ENCODE measurements around the gene ZNF174. TPM values are rescaled to one million over a fixed set of nuclear protein-coding genes. Genes with fewer than 3 reads are reported as not detected.

Gene ZNF174
- total RNA-seq, 1 donor from 2014 or later: 10.4 TPM

GRCh38 chr16:3363793-3364192 is 37.2 kb upstream of the ZNF174 start:
- Mint-ChIP-seq H3K36me3 (ENCODE audit: low read depth) (peaks cover 5% of the 10 kb centered on the region), H3K4me3 (peak overlapping the region; percentile 17), H3K9me3 (peaks cover 10% of the 10 kb centered on the region), H3K4me1 (peaks cover 12% of the 10 kb centered on the region), H3K27me3 (peaks cover 9% of the 10 kb centered on the region), H3K27ac (no peak overlapping the region)
- ATAC-seq (ENCODE audit: low read depth) (no peak), DNase-seq (no peak)
- intact Hi-C loops (cut with micrococcal nuclease): loop anchor here (2.0 to 5.0 kb wide), 2 partner anchors 37 to 56 kb away; partner anchors contain the start of genes TIGD7, ZNF174, ZNF75A and ZSCAN32
- no peak for TF ChIP-seq CTCF (IDR thresholded peaks at IDR 0.05)
- ChIA-PET POLR2A (no interaction called here), CTCF (no interaction called here)

DNA sequence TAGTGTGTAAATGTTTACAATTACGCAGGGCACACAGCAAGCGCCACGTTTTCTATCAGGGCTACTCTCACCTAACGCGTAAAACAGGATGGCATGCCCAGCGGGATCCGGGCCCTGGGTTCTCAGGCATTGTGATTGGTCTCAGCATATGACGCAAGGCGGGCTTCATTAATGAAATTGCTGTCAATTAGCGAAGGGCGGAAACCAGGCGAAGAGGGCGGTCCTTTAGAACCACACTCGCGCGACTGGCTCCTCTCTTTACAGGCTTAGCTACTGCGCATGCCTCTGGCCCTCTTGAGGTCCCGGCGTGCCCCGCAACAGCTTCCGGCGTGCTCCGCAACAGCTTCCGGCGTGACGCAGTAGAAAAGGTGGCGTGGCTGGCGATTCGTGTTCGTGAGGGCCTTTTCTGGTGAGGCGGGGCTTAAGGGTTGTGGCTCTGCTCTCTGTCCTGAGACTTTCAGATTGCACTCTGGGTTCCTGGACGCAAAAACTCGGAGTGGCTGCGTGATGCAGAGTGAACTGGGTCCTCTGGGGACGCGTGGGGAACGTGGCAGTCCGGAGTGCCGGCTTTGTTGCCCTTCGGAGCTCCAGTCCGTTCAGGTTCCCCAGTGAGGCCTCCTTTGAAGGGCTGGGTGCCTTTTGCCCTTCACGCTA is 36.1 kb upstream of the ZNF174 start:
- peaks cover 5% of the 10 kb centered on the region for H3K36me3 Mint-ChIP-seq (ENCODE audit: low read depth)
- peak overlapping the region; percentile 84 for H3K27ac Mint-ChIP-seq
- H3K9me3 Mint-ChIP-seq: peaks cover 10% of the 10 kb centered on the region
- intact Hi-C loops (cut with micrococcal nuclease): loop anchor here (1.0 to 5.0 kb wide), 5 partner anchors 36 to 130 kb away; partner anchors contain the start of genes NAA60, TIGD7, ZNF174 and ZNF200
- ChIA-PET POLR2A (interaction anchor here (0.6 to 1.6 kb wide), 8 partner anchors 36 to 961 kb away, joined by 3 to 14 read pairs (median 6); partner anchors contain the start of genes NAA60, TIGD7, ZNF174 and ZNF597), CTCF (no interaction called here)
- peak; percentile 65 for DNase-seq
- peaks cover 12% of the 10 kb centered on the region for H3K4me1 Mint-ChIP-seq
- TF ChIP-seq CTCF (IDR thresholded peaks at IDR 0.05): no peak
- peaks cover 9% of the 10 kb centered on the region for H3K27me3 Mint-ChIP-seq
- peak overlapping the region; percentile 82 for H3K4me3 Mint-ChIP-seq
- ATAC-seq (ENCODE audit: low read depth): peak; percentile 95

GRCh38 chr16:3369073-3369472 is 31.9 kb upstream of the ZNF174 start:
- Mint-ChIP-seq H3K27ac (no peak overlapping the region), H3K4me3 (no peak overlapping the region), H3K9me3 (peaks cover 11% of the 10 kb centered on the region), H3K27me3 (no peaks in the 10 kb centered on the region), H3K36me3 (ENCODE audit: low read depth) (peaks cover 13% of the 10 kb centered on the region), H3K4me1 (peaks cover 12% of the 10 kb centered on the region)
- DNase-seq (no peak), ATAC-seq (ENCODE audit: low read depth) (no peak)
- intact Hi-C loops (cut with micrococcal nuclease): no loop called here
- no peak for TF ChIP-seq CTCF (IDR thresholded peaks at IDR 0.05)
- POLR2A ChIA-PET: no interaction called here
- CTCF ChIA-PET: no interaction called here

DNA sequence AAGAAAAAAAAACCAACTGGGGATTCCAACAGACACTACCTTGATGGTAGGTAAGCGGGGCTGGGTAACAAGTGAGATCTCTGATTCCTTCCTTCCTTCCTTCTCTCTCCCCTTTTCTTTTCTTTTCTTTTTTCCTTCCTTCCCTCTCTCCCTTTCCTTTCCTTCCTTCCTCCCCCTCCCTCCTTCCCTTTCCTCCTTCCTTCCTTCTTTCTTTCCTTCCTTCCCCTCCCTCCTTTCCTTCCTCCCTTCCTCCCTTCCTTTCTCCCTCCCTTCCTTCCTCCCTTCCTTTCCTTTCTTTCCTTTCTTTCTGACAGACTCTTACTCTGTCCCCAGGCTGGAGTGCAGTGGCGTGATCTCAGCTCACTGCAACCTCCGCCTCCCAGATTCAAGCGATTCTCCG is 25.3 kb upstream of the ZNF174 start:
- H3K27ac Mint-ChIP-seq: no peak overlapping the region
- no peak for TF ChIP-seq CTCF (IDR thresholded peaks at IDR 0.05)
- no peaks in the 10 kb centered on the region for H3K27me3 Mint-ChIP-seq
- peaks cover 53% of the 10 kb centered on the region for H3K36me3 Mint-ChIP-seq (ENCODE audit: low read depth)
- ChIA-PET CTCF (no interaction called here), POLR2A (no interaction called here)
- H3K9me3 Mint-ChIP-seq: peaks cover 40% of the 10 kb centered on the region
- intact Hi-C loops (cut with micrococcal nuclease): no loop called here
- ATAC-seq (ENCODE audit: low read depth) (no peak), DNase-seq (no peak)
- no peak overlapping the region for H3K4me3 Mint-ChIP-seq
- H3K4me1 Mint-ChIP-seq: no peaks in the 10 kb centered on the region

- H3K36me3 Mint-ChIP-seq (ENCODE audit: low read depth): peaks cover 72% of the 10 kb centered on the region
- POLR2A ChIA-PET: no interaction called here
- CTCF ChIA-PET: no interaction called here
- H3K4me3 Mint-ChIP-seq: no peak overlapping the region
- TF ChIP-seq CTCF (IDR thresholded peaks at IDR 0.05): no peak
- H3K9me3 Mint-ChIP-seq: peaks cover 53% of the 10 kb centered on the region
- intact Hi-C loops (cut with micrococcal nuclease): no loop called here
- H3K4me1 Mint-ChIP-seq: no peaks in the 10 kb centered on the region
- H3K27me3 Mint-ChIP-seq: no peaks in the 10 kb centered on the region
- no peak overlapping the region for H3K27ac Mint-ChIP-seq
- ATAC-seq (ENCODE audit: low read depth) (no peak), DNase-seq (no peak)
Measured at GRCh38 chr16:3377917-3378316, 23.1 kb upstream of the ZNF174 start.

Data from activated B cell treated with CpG ODN at 0.5 μM for 24 hours (primary cell).